HAP-1 (cell line): ENCODE data around the gene DNAJC22.
A peak's percentile ranks its signal among the peaks of the same experiment; 100 is the strongest.
"Not testable (repeated sequence)": the region's sequence is repeated elsewhere in the genome, so short reads cannot be mapped to it uniquely, and the experiment has no call there.

Source experiments
- DNase-seq, 2 experiments: peaks; one replicate each; pipeline ENCODE4 v3.0.0-alpha.2; 2016 to 2020; ENCODE audit warnings: low spot score in 2 of 2
- H3K27me3 ChIP-seq: fragments of 250-450 bp; sonication (Bioruptor Pico); 2 replicates; pipeline ENCODE4 v1.5.1; 2020; ENCODE audit warnings: low read depth, mild to moderate bottlenecking, moderate library complexity
- H3K36me3 ChIP-seq: fragments of 250-450 bp; sonication (Bioruptor Pico); replicated peaks from 2 replicates; pipeline ENCODE4 v1.5.1; 2020; ENCODE audit warnings: mild to moderate bottlenecking
- H3K4me1 ChIP-seq: fragments of 250-450 bp; sonication (Bioruptor Pico); 2 replicates; pipeline ENCODE4 v1.5.1; 2020; ENCODE audit warnings: mild to moderate bottlenecking
- H3K4me3 ChIP-seq: fragments of 250-450 bp; sonication (Bioruptor Pico); 2 replicates; pipeline ENCODE4 v1.5.1; 2020; ENCODE audit warnings: mild to moderate bottlenecking, moderate library complexity
- H3K9me3 ChIP-seq: fragments of 250-450 bp; sonication (Bioruptor Pico); 2 replicates; pipeline ENCODE4 v1.5.1; 2020; ENCODE audit warnings: mild to moderate bottlenecking, moderate library complexity
- in situ Hi-C: fragments of 300-500 bp; cut with MboI; formaldehyde crosslinking; loops from 3 replicates; pipeline ENCODE4 v1.14.3; 2020; ENCODE audit warnings: low sequenced_read_pairs, inconsistent platforms, mixed read lengths

Gene DNAJC22

GRCh38 chr12:49364989-49365388 lies 18.3 kb downstream of the DNAJC22 start:
- no peak for DNase-seq

DNA sequence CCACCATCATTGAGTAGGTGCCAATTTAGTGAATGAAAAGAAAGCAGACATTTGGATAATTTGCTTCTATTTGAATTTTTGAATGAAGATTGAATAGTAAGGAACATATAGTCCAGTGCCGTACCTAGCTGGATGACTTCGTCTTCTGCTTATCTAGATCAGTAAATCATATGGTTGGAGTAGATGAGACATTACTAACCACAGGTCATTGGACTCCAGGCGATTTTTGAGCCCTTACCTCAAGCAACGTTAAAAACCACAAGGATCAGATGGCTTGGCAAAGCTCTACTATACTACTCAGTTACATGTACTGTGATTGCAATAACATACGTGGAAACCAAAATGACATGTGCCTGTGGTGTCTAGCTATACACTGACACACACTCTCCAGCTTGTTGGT lies 18.9 kb downstream of the DNAJC22 start:
- Histone ChIP-seq H3K36me3 (no peaks in the 10 kb centered on the region), H3K4me1 (peaks cover 22% of the 10 kb centered on the region), H3K27me3 (no peaks in the 10 kb centered on the region), H3K9me3 (no peaks in the 10 kb centered on the region), H3K4me3 (no peak overlapping the region)
- in situ Hi-C loops, result loop anchor here (5.0 kb wide), 1 partner anchor 142 kb away; no protein-coding TSS in a partner anchor
- no peak for DNase-seq

More at GRCh38 chr12:49364989-49365388, 18.3 kb downstream of the DNAJC22 start:
- no peaks in the 10 kb centered on the region for H3K36me3 ChIP-seq
- H3K9me3 ChIP-seq, result no peaks in the 10 kb centered on the region
- peaks cover 21% of the 10 kb centered on the region for H3K4me1 ChIP-seq
- H3K27me3 ChIP-seq, result no peaks in the 10 kb centered on the region
- H3K4me3 ChIP-seq, result no peak overlapping the region
- in situ Hi-C loops, result loop anchor here (5.0 kb wide), 1 partner anchor 142 kb away; no protein-coding TSS in a partner anchor

- DNase-seq, result no peak
These were observed 19.5 kb downstream of the DNAJC22 start for GRCh38 chr12:49366096-49366651.

GRCh38 chr12:49366652-49367380 lies 20.1 kb downstream of the DNAJC22 start:
- peaks cover 22% of the 10 kb centered on the region for H3K4me1 ChIP-seq
- no peaks in the 10 kb centered on the region for H3K36me3 ChIP-seq
- in situ Hi-C loops, result loop anchor here (5.0 kb wide), 1 partner anchor 140 kb away; no protein-coding TSS in a partner anchor
- peak; percentile 91 to 94 for DNase-seq
- H3K9me3 ChIP-seq, result no peaks in the 10 kb centered on the region
- H3K27me3 ChIP-seq, result no peaks in the 10 kb centered on the region
- H3K4me3 ChIP-seq, result peak overlapping the region; percentile 81

More at GRCh38 chr12:49366096-49366651, 19.5 kb downstream of the DNAJC22 start:
- in situ Hi-C loops, result loop anchor here (5.0 kb wide), 1 partner anchor 141 kb away; no protein-coding TSS in a partner anchor
- H3K36me3 ChIP-seq, result no peaks in the 10 kb centered on the region
- peak overlapping the region; percentile 81 for H3K4me3 ChIP-seq
- peaks cover 22% of the 10 kb centered on the region for H3K4me1 ChIP-seq
- no peaks in the 10 kb centered on the region for H3K27me3 ChIP-seq
- no peaks in the 10 kb centered on the region for H3K9me3 ChIP-seq

DNA sequence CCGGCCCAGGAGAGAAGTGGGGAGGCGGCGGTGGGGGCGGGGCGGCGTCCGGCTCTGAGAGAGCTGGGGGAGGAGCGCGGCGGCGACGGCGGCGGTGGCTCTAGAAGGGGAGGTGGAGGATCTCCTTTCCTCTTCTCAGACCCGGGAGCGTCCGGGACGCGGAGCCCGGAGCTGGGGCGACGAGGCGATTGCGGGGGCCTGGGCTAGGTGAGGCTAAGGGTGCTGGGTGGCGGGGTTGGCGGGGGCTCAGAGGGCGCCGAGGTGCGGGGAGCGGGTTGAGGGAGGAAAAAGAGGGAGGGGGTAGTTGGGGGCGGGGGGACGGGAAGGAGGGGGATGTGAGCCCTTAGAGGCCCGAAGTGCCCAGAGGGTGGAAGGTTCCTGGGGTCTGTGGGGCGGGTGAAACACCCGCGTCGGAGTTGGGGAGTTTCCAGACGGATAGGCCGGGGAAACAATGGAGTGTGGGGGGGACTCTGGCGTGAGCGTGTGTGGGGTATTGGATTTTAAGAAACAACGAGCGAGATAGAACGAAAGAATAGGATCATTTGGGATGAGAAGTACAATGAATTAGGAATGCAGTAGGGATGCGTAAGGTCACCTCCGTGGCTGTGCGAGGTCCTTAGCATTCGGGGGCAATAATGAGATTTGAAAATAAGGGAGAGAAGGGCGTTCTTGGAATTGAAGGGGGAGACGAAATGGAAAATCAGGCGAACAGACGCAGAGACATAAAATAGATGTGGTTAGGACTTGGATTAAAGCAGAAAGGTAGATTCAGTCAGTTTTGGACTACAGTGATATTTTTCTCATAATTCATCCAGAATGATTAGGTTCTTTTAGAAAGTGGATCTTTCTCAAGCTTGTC lies 20.9 kb downstream of the DNAJC22 start, which contains the start of gene SPATS2:
SPATS2 (plus strand) TSS at position 82 of the 859 bp plus-strand sequence. CDS start 93,551 bp downstream, outside the sequence.
- Histone ChIP-seq H3K4me3 (peak within 1 kb of the TSS; percentile 81), H3K27me3 (no peaks in the 10 kb centered on the region), H3K9me3 (no peaks in the 10 kb centered on the region), H3K36me3 (no peaks in the 10 kb centered on the region), H3K4me1 (peaks cover 22% of the 10 kb centered on the region)
- in situ Hi-C loops, result loop anchor here (5.0 kb wide), 1 partner anchor 140 kb away; no protein-coding TSS in a partner anchor
- DNase-seq, result peak; percentile 48 to 99

DNA sequence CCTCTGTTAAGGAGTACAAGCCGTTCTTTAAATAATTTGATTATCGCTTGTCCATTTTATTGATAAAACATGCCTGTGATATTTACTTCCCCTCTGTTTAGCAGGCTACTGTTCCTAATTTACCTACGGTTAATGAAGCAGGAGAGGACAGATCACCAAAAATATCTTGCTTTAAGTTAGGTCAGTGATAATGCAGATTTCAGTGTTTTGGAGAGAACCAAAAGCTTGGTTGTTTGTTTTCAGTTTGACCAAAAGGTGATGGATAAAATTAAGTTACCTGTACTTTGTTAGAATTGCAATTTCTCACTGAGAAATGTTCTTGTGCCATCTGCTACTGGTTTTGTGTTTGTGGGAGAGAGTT lies 21.5 kb downstream of the DNAJC22 start:
- Histone ChIP-seq H3K4me1 (peaks cover 22% of the 10 kb centered on the region), H3K36me3 (no peaks in the 10 kb centered on the region), H3K4me3 (peak overlapping the region; percentile 81), H3K27me3 (no peaks in the 10 kb centered on the region), H3K9me3 (no peaks in the 10 kb centered on the region)
- in situ Hi-C loops, result loop anchor here (5.0 kb wide), 1 partner anchor 139 kb away; no protein-coding TSS in a partner anchor
- DNase-seq, result no peak

- Histone ChIP-seq H3K36me3 (no peaks in the 10 kb centered on the region), H3K4me1 (peaks cover 22% of the 10 kb centered on the region), H3K27me3 (no peaks in the 10 kb centered on the region), H3K4me3 (no peak overlapping the region), H3K9me3 (no peaks in the 10 kb centered on the region)
- in situ Hi-C loops, result loop anchor here (5.0 kb wide), 1 partner anchor 138 kb away; no protein-coding TSS in a partner anchor
- peak; percentile 48 to 75 for DNase-seq
These were observed 22.9 kb downstream of the DNAJC22 start for GRCh38 chr12:49369411-49370145.

DNA sequence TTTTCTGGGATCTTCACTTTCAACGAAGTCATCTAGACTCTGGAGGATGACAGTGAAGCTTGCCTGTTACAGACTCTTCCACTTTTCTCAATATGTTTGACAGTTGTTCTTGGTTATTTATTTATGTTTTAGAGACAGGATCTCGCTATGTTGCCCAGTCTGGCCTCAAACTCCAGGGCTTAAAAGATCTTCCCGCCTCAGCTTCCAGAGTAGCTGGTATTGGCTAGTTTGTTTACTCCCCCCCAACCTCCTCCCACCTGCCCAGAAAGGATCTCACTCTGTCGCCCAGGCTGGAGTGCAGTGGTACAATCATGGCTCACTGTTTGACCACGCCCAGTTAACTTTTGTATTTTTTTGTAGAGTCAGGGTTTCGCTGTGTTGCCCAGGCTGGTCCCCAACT lies 23.9 kb downstream of the DNAJC22 start:
- DNase-seq, result no peak
- Histone ChIP-seq H3K9me3 (no peaks in the 10 kb centered on the region), H3K27me3 (no peaks in the 10 kb centered on the region), H3K36me3 (no peaks in the 10 kb centered on the region), H3K4me3 (no peak overlapping the region), H3K4me1 (peaks cover 21% of the 10 kb centered on the region)
- in situ Hi-C loops, result no loop called here

- in situ Hi-C loops, result no loop called here
- no peaks in the 10 kb centered on the region for H3K9me3 ChIP-seq
- no peak for DNase-seq
- H3K27me3 ChIP-seq, result no peaks in the 10 kb centered on the region
- H3K4me1 ChIP-seq, result no peaks in the 10 kb centered on the region
- no peak overlapping the region for H3K4me3 ChIP-seq
- H3K36me3 ChIP-seq, result no peaks in the 10 kb centered on the region
These were observed 28.7 kb downstream of the DNAJC22 start for GRCh38 chr12:49375406-49375805.

DNA sequence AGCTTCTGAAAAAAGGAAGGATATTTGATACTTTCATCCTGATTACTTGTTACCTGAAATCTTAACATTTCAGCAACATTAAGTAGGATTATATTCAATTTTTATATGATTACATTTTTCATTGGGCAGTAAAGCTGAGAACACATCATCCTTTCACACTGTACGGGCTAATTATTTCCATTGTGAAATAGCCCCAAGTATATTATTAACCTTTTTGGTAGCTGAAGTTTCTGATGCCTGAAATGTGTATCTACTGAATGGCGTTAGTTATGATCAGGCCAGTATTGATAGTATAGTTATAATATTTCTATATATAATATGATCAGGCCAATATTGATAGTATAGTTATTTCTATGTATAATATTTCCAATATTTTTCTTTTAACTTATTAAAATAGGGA lies 30.7 kb downstream of the DNAJC22 start:
- H3K27me3 ChIP-seq, result no peaks in the 10 kb centered on the region
- no peak for DNase-seq
- in situ Hi-C loops, result no loop called here
- H3K4me1 ChIP-seq, result no peaks in the 10 kb centered on the region
- no peaks in the 10 kb centered on the region for H3K9me3 ChIP-seq
- no peaks in the 10 kb centered on the region for H3K36me3 ChIP-seq
- no peak overlapping the region for H3K4me3 ChIP-seq

DNA sequence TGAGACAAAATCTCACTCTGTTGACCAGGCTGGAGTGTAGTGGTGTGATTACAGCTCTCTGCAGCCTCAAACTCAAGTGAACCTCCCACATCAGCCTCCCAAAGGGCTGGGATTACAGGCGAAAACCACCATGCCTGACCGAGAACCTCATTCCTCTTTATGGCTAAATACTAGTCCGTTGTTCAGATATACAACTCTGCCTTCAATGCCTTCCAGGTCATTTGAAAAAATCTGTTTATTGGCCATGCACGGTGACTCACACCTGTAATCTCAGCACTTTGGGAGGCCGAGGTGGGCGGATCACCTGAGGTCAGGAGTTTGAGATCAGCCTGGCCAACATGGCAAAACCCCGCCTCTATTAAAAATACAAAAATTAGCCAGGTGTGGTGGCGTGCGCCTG lies 33.5 kb downstream of the DNAJC22 start:
- H3K4me1 ChIP-seq, H3K9me3 ChIP-seq, in situ Hi-C loops: not testable (repeated sequence)

DNA sequence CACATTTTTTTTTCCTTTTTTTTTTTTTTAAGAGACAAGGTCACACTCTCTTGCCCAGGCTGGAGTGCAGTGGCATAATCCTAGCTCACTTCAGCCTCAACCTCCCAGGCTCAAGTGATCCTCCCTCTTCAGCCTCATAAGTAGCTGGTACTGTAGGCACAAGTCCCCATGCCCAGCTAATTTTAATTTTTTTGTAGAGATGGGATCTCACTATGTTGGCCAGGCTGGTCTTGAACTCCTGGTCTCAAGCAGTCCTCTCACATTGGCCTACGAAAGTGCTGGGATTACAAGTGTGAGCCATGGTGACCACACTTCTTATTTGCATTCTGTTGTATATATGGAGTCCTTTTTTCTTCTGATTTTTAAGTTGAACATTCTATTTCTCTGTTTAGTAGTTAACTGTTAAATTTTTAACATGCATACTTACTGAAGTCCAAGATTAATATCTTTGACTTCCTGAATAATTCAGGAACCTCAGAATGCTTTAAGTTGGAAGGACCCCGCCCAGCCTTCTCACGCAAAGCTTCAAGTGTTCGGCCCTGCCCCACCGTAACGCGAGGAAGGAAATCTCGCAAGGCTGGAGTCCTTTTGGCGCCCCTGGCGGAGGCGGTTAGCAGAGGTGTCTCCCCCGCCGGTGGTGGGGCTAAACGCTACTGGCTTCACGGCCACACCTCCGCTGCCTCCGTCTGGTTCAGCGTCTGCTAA lies 42.1 kb downstream of the DNAJC22 start:
- in situ Hi-C loops, result no loop called here
- no peak overlapping the region for H3K4me3 ChIP-seq
- no peaks in the 10 kb centered on the region for H3K36me3 ChIP-seq
- no peaks in the 10 kb centered on the region for H3K27me3 ChIP-seq
- no peaks in the 10 kb centered on the region for H3K4me1 ChIP-seq
- no peaks in the 10 kb centered on the region for H3K9me3 ChIP-seq
- no peak for DNase-seq

More for the DNA sequence above, 33.5 kb downstream of the DNAJC22 start:
- H3K4me3 ChIP-seq, H3K27me3 ChIP-seq, H3K36me3 ChIP-seq, DNase-seq: not testable (repeated sequence)

DNA sequence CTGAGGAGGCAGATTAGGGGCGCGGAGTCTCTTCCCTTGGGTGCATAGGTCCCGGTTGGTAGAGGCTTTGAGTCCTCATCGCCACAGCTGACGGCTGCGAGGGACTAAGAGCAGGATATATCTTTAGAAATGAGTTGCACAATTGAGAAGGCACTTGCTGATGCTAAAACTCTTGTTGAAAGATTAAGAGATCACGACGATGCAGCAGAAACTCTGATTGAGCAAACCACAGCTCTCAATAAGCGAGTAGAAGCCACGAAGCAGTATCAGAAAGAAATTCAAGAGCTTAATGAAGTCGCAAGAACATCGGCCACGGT lies 42.7 kb downstream of the DNAJC22 start:
- DNase-seq, result no peak
- in situ Hi-C loops, result no loop called here
- Histone ChIP-seq H3K27me3 (no peaks in the 10 kb centered on the region), H3K9me3 (no peaks in the 10 kb centered on the region), H3K36me3 (no peaks in the 10 kb centered on the region), H3K4me1 (no peaks in the 10 kb centered on the region), H3K4me3 (no peak overlapping the region)
